Muscle of arm (tissue), 12 donors: Measurements from ENCODE around the gene TTYH2. TPM values are rescaled to one million over a fixed set of nuclear protein-coding genes. Genes with fewer than 3 reads are reported as not detected.

Experiments
- DNase-seq: peaks from one replicate; pipeline ENCODE4 v3.0.0-alpha.2; 2013
- polyA plus RNA-seq, 12 donors: library from polyadenylated mRNA; unstranded; fragments of 120-200 nt; gene quantifications; one replicate each; pipeline ENCODE4 v1.2.1, GENCODE V29; 2013; ENCODE audit not compliant: insufficient read length in 12 of 12

TTYH2 gene
- polyA plus RNA-seq, 12 donors, result 42.1 to 99.1 (median 68.3) TPM; not detected in 1

DNA sequence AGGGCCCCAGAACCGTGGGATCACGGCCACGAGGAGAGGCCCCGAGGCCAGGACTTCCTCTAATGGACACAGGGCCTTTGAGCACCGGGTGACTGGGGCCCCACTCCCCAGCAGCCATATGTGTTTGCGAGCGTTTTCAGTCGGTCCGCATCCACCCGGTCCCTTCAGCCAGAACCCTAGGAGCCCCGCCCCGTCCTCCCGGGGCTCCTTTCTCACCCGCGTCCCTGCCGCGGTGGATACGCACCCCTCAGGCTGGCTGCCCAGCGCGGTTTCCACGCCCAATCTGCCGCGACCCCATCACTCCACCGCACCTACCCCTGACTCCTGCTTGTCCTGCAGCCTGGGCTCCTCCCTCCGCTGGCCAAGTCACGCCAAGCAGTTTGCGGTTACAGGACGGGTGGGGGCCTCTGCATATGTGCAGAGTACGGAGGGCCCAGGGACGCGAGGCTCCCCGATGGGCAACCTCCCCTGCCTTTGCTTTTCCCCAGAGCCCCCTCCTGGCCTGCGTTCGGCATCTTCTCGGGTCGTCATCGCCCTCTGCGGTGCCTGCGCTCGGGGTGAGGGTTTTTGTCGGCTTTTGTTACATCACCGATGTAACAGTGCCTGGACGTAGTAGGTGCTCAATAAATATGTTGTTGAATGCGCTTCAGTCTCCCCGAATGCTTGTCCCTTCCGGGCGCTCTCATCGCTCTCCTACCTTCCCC, 1.0 kb upstream of the TTYH2 start:
- peak; percentile 40 for DNase-seq

DNA sequence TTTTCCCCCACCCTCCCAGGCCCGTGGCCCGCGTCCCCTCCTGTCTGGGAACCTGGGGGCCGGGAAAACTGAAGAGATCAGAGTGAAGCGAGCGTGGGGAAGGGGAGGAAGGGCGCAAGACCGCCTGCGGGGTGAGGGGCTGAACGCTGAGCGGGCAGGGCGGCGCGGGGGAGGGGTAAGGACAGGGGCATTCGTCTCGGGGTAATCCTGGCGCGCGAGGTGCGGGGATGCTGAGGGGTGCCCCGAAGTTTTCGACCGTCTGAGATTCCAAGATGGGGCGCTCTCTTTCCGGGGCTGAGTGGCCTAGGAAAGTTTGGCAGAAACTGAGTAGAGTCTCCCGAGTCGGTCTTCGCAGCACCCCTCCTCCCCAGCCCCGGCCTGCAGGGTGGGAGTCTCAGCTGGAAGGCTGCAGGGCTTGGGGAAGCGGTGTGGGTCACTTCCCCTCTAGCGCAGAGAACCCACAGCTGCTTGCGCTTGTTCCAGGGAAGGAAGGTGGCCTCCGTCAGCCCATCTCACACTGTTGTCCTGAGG, 555 bp downstream of the TTYH2 start:
- DNase-seq, result peak; percentile 59

DNA sequence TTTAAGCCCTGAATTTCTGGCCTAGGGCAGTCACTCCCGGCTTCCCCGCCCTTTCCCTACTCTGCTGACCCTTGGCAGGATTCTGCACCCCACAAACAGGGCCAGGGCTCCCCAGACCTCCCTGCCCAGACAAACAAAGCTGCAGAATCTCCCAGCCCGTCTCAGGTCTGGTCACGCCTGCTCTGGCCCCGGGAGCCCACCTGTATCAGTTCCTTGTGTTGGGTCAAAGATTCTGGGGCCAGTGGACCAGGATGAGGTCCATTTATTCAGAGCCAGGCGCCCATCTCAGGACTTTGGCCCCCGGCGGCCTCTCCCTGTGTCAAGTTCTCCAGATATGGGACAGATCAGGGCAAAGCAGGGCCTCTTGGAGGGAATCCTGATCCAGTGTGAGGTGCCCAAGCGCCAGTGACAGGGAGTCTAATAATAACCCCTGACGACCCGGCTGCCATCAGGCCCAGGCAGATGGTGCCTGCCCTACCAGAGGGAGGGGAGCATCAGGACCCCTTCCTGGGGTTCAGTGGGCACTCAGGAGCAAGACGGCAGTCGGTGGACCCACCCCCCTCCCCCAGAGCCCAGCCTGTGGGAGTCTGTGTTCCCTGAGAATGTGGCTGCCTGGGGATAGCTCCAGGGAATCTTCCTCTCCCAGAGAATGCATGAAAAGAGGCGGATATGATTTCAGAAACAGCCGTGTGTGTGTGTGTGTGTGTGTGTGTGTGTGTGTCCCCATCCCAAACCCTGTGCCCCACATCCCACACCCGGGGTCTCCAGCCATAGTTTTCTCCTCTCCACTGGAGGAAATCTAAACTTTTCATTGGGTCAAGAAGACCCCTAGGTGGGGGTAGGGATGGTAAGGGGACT, 1.3 kb downstream of the TTYH2 start:
- no peak for DNase-seq

DNA sequence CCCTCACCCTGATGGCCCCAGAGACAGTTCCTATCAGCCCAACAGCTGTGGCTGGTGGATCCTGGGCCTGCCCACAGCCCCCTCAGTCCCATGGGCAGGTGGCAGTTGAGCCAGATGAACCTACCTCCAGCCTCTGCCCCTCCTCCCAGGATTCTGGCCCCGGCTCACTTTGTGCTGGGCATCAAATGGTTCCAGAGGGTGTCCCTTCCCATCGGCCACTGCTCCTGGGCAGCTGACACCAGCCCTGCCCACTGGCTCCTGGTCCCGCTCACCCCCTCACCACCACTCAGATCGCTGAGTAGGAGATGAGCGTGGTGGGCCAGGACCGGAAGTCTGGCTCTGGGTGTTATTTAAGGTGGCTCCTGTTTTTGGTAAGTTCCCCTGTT, 2.0 kb downstream of the TTYH2 start:
- DNase-seq, result no peak

DNA sequence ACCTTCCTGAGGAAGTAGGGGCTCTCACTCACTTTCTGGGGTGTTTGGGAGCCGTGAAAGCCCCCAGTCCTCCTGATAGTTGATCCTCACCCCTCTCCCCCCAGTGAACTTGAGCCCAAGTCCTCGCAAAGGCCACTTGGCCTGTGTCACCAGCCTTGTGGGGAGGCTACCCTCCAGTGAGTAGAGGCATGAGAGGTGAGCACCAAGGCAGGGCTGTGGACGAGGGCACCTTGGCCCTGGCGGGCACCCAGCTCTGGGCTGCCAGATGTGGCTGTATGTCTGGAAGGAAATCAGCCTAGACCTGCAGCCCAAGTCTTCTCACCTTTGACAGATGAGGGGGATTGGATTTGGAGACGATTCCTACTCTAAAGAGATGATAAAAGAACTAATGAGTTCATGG, 3.1 kb downstream of the TTYH2 start:
- DNase-seq, result no peak

DNA sequence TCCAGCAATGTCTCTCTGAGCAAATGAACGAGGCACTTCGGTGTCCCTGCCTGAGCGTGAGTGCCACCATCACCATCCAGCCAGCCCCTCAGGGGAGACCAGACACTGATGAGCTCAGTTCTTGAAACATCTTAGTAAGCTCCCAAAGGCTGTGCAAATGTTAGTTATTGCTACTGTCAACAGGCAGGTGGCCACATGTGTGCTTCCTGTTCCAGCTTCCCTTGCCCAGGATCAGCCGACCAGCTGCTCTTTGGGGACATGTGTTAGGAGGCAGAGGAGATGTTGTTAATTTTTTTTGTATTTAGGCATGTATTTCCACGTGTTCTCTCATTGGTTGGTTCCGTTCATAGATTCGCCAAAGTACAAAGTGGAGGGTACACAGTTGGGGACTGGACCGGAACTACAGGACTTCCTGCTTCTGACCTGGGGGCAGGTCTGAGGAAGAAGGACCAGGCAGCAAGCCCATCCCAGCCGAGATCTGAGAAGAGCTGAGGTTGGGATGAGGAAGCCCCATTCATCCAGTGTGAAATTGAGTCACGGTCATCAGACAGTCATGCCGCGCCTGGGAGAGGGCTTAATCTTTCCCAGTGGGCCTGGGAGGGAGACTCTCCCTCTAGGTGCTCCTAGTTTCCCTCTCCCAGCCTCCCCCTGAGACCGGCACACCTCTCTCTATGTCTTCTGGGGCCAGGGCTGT, 3.8 kb downstream of the TTYH2 start:
- DNase-seq, result no peak

DNA sequence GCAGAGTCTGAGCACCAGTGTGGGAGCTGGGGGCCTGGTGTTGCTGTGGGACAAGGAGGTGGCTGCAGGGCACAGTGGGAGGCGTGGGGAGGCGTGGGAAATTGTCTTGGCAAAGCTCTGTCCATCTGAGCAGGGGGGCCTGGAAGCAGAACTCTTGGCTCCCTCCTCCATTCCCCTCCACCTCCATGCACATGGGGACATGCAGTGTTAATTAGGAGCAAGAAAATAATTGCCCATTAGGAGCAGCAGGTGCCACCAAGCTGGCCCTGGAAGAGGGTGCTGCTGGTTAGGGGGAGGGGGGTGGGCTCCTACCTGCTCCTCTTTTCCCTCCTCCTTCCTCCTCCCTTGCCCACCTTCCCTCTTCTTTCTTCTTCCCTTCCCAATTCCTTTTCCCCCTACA, 4.5 kb downstream of the TTYH2 start:
- no peak for DNase-seq

DNA sequence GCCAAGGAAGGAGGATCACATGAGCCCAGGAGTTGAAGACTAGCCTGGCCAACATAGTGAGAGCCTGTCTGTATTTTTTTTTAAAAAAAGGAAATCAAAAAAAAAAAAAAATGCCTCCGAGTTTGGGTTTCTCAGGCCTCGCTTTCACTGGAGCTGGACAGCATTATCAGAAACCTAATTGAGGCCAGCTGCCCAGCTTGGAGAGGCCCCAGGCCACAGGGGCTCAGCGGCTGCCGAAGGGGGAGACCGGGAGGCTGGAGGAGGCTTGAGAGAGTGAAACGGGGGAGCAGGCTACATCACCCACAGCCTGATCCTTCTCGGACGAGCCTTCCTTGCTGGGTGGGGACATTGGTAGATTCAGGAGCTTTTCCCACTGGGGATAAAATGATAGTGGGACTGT, 5.1 kb downstream of the TTYH2 start:
- peak; percentile 69 for DNase-seq

DNA sequence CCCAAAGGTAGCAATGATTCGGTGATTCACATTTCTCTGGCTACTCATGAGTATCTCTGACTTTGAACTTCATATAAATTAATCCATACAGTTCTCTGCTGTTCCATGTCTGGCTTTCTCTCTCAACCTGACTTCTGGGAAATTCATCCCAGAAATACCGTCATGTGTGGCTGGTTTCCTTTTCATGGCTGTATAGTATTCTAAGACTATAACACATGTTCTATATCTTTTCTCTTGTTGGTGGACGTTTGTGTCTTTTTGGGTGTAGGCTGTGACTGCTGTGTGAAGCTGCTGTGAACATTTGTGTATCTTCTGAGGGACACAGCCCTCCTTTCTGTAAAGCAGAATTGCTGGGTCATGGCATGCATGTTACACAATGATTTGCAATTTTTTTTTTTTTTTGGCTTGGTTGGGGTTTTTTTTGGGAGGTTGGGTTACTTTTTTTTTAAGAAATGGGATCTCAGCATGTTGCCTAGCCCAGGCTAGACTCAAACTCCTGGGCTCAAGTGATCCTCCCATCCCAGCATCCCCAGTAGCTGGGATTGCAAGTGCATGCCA, 6.3 kb downstream of the TTYH2 start:
- DNase-seq, result no peak

DNA sequence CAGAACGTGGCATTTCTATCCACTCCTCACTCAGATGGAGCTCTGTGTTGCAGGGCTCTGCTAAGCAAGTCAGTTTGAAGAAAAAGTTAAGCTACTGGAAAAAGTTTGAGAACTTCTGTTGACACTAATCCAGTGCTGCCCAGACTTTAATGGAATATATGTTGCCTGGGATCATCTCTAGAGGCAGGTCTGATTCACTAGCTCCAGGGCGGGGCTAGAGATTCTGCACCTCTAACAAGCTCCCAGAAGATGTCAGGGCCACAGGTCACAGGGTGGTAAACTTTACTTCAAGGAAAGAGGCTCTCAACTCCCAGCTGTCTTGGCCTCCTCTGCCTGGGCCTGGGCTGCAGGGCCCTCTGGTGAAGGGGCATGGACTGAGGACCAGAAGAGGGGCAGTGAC, 6.8 kb downstream of the TTYH2 start:
- no peak for DNase-seq

DNA sequence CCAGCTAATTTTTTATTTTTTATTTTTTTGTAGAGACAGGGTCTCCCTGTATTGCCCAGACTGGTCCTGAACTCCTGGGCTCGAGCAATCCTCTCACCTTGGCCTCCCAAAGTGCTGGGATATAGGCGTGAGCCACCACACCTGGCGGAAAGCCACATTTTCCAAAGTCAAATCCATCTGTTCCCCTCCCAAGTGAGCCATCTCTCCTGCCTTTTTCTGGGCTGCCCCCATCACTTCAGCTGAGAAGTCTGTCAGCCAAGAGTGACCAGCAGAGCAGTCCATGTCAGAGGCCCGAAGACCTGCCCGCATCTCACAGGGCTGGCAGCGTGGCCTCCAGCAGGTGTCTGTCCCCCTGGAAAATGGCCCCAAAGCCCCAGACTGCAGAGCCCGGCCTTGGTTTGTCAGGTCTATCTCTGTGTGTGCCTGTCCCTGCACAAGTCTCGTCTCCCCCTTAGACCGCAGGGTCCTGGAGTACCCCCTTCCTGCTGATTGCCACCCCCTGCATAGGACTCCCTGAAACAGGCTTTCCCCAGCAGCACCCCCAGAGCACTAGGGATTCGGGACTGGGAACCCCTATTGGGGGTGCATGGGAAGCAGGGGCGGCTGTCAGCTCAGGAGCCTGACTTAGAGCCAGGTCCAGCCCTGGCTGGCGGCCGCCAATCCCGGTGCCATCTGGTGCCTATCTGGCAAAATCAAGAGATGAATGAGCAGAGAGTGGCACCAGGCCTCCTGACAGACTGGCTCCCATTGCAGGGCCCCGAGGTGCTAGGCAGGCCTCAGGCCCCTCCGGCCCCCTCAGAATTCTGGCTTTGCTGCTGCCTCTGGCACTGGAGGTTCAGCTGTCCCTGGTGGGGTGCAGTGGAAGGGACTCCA, 7.8 kb downstream of the TTYH2 start:
- DNase-seq, result no peak

DNA sequence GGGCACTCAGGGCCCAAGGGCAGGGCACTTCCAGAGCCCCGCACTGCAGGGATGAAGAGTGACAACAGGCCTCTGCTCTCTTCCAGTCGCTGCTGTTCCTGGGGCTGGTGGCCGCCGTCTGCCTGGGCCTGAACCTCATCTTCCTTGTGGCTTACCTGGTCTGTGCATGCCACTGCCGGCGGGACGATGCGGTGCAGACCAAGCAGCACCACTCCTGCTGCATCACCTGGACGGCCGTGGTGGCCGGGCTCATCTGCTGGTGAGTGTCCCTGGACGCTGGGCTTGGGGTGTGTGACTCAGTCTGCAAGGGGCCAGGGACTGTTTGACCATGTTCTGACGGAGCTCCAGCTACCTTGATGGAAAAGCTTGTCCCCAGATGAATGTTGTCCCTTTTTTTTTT, 9.0 kb downstream of the TTYH2 start:
- no peak for DNase-seq

DNA sequence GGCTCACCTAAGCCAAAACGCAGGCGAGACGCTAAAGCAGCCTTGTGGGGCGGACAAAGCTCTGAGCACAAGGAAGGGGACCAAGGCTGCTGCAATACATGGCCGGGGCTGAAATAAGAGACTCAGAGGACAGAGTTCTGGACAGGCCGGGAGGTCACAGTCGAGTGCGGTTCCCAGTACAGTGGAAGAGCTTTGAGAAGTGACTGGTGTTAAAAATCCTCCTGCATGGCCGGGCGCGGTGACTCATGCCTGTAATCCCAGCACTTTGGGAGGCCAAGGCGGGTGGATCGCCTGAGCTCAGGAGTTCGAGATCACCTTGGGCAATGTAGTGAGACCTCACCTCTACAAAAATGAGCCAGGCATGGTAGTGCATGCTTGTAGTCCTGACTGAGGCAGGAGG, 10.5 kb downstream of the TTYH2 start:
- no peak for DNase-seq

DNA sequence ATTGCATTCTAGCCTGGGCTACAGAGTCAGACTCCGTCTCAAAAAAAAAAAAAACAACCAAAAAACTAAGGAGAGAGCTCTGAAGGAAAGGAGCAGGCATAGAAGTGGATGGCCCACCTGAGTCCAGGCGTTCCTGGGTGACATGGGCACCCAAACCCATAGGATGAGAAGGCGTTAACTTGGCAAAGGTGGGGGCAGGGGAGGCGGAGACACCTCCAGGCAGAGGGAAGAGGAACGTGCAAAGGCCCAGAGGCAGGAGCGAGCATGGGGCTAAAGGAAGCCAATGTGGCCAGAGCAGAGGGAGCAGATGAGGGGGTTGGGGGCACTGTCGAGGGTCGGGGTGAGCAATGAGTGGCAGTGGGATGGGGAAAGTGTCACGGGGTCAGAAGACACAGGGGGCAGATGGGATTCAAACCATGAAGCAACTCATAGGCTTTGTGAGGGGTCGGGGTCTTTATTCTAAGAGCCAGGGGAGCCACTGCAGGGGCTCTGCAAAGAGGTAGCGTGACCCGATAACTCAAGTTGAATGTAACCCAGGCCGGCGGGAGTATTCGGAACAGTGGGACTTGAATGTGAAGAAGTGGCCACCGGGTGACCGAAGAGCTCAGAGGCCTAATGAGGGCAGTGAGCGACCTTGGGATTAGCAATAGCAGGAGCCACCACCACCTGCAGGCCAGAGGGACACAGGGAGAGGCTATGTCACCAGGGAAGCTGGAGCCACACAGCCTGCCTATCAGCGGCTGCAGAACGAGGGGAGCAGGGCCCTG, 11.8 kb downstream of the TTYH2 start:
- no peak for DNase-seq

DNA sequence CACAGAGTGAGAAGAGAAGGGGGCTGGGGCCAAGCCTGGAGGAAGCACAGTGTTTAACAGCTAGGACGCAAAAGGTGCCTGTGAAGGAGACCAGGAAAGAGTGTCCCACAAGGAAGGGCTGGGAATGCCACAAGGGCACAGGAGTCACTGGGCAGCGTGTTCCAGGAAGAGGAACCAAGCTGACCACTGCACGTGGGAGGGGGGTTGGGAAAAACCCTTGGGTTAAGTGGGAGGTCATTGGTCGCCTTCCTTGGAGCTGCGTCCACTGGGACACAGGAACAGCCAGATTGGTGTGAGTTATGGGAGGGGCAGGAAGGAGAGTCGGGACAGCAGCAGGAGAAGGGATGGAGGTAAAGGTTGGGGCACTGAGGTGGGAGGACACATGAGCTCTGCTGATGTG, 12.9 kb downstream of the TTYH2 start:
- no peak for DNase-seq

DNA sequence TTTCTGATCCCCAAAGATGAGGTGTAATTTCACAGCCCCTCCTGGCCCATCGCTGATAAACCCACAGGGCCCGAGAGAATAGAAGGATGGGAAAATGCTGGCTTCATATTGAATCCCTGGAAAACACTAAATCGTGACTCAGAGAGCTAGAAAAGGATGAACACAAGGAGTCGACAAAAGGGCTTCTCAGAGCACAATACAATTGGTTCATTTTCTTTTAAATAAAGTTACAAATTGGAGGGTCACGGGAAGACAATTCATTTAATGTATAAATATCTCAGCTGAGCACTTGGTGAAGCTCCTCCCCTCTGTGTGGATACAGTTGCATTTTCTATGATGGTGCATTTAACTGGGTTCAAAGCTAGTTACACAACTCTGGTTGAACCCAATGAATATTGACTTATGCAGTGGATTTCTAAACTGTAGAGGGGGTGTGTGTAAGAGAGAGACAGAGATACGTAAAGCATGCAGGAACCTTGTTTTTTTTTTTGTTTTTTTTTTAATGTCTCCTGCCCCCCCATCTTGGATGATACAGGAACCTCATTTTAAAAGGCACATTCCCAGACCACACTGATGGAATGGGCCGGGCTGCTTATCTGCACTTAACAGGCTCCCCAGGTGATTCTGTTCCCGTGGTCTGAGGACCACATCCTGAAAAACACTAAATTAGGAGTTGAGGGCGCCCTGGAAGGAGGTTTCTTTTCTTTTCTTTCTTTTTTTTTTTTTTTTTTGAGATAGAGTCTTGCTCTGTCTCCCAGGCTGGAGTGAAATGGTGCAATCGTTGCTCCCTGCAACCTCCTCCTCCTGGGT, 14.1 kb downstream of the TTYH2 start:
- no peak for DNase-seq

DNA sequence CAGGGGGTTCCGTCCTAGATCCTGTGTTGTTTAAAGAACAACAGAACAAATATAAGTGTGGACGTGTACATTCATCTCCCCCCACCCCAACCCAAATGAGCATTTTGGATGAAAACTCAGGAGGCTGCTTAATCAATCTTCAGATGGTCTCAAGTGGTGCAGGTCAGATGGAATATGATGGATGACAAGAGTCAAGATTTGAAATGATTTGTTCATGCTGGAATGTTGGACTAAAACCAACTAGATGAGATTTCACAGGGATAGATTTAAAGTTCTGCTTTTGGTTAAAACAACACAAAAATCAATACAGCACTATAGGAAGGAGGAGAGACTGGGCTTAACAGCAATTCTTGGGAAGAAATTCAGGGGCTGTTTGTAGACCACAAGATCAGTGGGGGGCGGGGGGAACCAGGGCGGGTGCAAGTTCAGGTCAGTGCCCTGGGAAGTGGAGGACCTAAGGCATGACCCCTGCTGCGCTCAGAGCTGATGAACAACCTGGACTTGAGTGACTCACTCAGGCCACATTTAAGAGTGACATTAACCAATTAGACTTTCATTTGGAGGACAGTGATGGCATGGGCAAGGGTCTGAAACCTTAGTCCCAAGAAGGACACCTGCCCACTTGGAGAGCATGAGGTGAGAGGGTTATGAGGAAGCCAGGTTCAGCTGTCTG, 15.1 kb downstream of the TTYH2 start:
- DNase-seq, result no peak

DNA sequence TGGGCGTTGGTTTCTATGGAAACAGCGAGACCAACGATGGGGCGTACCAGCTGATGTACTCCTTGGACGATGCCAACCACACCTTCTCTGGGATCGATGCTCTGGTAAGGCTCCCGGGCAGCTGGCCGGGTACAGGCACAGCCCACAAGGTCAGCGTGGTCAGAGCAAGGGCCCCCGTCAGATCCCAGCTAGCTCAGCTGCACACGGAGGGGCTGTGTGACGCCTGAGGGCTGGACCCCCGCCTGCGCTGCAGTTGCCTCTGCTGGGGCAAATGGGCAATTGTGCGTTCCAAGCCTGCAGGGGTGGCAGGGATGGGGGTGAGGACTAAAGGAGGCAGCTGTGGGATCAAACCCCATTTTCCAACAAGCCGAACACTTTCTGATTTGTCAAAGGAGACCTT, 17.5 kb downstream of the TTYH2 start:
- DNase-seq, result no peak
